GM10847 (cell line): ENCODE data around the gene ROCK1.

ENCODE experiments used
- POLR2A ChIP-seq: IDR thresholded peaks from 2 replicates; pipeline ENCODE4 v1.6.1; 2011; ENCODE audit not compliant: insufficient read length; ENCODE audit errors: extremely low read depth

The ROCK1 gene

GRCh38 chr18:21080576-21080975, 31.0 kb downstream of the ROCK1 start:
- no peak for TF ChIP-seq POLR2A

- TF ChIP-seq POLR2A = no peak
These were observed 37.0 kb downstream of the ROCK1 start for GRCh38 chr18:21074336-21075323.

GRCh38 chr18:21073180-21073579, 38.4 kb downstream of the ROCK1 start:
- no peak for TF ChIP-seq POLR2A

DNA sequence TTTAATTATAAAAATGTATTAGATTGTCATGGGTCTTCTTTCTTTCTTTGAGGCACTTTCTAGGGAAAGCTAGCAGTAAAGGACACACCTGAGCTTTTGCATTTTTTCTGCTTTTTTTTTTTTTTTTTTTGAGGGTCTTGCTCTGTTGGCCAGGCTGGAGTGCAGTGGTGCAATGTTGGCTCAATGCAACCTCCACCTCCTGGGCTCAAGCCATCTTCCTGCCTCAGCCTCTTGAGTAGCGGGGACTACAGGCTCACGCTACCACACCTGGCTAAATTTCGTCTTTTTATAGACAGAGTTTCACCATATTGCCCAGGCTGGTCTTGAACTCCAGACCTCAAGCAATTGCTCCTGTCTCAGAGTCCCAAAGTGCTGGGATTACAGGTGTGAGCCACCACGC, 40.5 kb downstream of the ROCK1 start:
- TF ChIP-seq POLR2A = no peak

DNA sequence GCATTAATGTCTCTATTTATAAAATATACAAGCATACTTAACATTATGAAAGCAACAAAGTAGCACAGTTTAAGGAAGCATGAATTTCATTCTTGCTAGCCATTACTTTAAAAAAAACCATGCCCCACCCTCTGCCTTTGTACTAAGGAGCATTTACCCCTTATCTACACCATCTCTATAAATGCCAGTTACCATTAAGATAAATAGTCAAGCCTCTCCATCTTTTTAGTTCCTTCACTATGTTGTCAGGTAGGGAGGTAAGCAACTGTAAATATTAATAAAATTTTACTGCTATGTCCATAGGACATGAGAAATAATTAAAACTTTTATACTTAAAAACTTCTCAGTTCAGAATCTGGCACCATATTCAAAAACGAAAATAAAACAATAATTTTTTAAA, 42.1 kb downstream of the ROCK1 start:
- TF ChIP-seq POLR2A = no peak

DNA sequence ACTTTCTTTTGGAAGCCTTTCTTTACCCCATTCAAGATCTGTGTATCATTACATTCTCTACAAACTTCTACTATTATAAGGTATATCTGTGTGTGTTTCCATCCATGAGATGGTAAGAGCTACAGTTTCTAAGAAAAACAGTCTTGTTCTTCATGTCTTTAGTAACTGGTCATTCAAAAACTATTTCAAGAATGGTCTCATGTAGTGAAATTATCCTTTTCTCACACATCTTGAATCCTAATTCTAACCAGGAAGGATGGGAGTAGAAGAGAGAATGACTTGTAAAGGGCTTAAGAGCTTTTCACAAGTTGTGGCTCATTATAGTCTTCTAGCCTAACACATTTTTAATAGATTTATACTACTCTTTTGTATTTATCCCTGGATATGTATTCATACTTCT, 47.3 kb downstream of the ROCK1 start:
- TF ChIP-seq POLR2A = no peak

DNA sequence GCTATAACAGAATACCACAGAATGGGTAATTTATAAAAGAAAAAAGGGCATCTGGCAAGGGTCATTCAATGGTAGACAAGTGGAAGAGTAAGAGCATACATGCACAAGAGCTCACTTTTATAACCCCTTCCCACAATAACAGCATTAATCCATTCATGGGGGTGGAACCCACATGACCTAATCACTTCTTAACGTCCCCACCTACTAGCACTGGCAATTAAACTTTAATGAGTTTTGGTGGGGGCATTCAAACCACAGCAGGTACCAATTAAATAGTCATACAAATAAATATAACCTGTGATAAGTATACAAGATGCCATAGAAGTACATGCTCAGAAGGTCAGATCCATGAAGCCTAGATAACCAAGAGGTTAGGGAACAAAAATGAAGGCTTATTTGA, 48.6 kb downstream of the ROCK1 start:
- TF ChIP-seq POLR2A = no peak

- TF ChIP-seq POLR2A = no peak
These were observed 54.5 kb downstream of the ROCK1 start for GRCh38 chr18:21057112-21057511.

- no peak for TF ChIP-seq POLR2A
These were observed 55.1 kb downstream of the ROCK1 start for GRCh38 chr18:21056545-21056944.

GRCh38 chr18:21054252-21054821, 57.3 kb downstream of the ROCK1 start:
- no peak for TF ChIP-seq POLR2A

DNA sequence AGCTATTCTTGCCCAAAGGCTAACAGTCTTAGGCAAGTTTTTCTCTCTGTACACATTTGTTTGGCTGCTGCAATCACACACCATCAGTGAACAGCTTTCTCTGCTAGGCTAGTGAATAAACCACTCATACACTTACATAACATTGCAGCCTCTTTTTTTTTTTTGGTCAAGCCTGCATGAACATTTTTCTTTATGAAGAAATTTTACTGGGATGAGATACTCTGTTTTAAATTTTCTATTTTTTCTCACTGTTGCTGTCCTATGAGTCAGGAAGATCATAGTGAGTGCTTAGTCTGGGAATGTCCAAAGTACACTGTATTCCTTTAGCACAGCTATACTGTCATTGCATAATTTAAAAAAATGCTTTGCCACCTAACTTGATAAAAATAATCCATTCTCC, 58.5 kb downstream of the ROCK1 start:
- no peak for TF ChIP-seq POLR2A

DNA sequence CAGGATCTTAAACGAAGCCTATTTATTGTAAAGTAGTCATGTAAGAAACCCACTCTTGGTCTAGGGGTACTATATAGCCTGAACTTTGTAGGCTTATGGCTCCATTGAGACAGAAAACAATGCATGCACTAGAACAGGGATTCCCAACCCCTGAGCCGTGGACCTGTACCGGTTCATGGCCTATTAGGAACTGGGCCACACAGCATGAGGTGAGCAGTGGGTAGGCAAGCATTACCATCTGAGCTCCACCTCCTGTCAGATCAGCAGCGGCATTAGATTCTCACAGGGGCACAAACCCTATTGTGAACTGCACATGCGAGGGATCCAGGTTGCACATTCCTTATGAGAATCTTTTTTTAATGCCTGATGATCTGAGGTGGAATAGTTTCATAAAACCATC, 59.2 kb downstream of the ROCK1 start:
- no peak for TF ChIP-seq POLR2A

GRCh38 chr18:21051620-21052019, 60.0 kb downstream of the ROCK1 start:
- no peak for TF ChIP-seq POLR2A

- TF ChIP-seq POLR2A = no peak
These were observed 62.3 kb downstream of the ROCK1 start for GRCh38 chr18:21049306-21049705.

DNA sequence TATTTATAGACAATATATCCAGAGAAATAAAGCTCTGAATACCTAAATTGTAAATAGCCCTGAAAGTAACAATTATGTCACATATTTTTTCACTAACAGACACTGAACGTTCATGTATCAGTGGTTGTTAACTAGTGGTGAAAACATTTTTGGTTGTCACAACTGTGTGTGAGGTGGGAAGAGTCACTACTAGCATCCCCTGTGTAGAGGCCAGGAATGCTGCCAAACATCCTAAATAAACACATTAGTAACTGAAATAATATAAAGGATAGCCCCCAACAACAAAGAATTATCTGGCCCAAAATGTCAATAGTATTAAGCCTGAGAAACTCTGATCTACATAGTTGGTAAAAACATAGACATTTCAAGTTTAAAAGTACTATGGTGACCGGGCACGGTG, 64.5 kb downstream of the ROCK1 start:
- TF ChIP-seq POLR2A = no peak

DNA sequence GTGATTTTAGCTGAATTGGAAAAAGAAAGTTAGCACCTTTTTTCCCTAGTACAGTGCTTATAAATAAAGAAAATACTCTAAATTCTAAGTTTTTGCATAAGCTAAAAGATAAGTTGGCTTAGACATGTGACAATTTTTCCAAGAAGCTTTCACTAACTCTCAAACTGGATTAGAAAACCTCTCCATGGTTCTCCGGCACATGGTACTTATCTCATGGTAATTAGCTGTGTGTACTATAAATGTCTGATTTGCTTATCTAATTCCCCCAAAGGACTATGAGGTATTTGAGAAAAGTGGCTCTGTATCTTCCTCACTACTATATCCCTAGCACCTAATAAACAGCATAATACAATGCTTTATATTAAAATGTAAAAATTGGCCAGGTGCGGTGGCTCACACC, 71.1 kb downstream of the ROCK1 start:
- TF ChIP-seq POLR2A = no peak
